HCT116 (cell line): ENCODE data around the gene PRSS36. TPM values are rescaled to one million over a fixed set of nuclear protein-coding genes. Genes with fewer than 3 reads are reported as not detected.

Experiments
- ATAC-seq: fragments of 200-7000 bp; cut with Tn5 transposase; 2 replicates; pipeline ENCODE4 v1.9.1; 2020; ENCODE audit warnings: mild to moderate bottlenecking, moderate library complexity
- BruUV-seq: library from RNA; stranded (reverse); fragments of 400-500 nt; replicated peaks from 2 replicates; lab custom pipeline; 2021; lab: Mats Ljungman, UMichigan
- CTCF ChIA-PET: fragments of 300-600 bp; sonication (Branson Sonifier 250); formaldehyde crosslinking; loops from one replicate; lab custom pipeline; 2021; ENCODE audit warnings: antibody characterized with exemption; lab: Charles Lee
- POLR2A ChIA-PET: fragments of 300-600, 350-600 bp; sonication (Branson Sonifier 250); formaldehyde crosslinking; loops from one replicate; lab custom pipeline; 2021; ENCODE audit warnings: antibody characterized with exemption; lab: Charles Lee
- RAD21 ChIA-PET, 2 experiments: fragments of 300-600 bp; sonication (Branson Sonifier 250); formaldehyde crosslinking; loops; one replicate each; lab custom pipeline; 2023; ENCODE audit warnings: low total read pairs in 2 of 2; ENCODE audit not compliant: uncharacterized antibody in 2 of 2, unreplicated experiment in 2 of 2, low non-redundant PET in 1 of 2; lab: Charles Lee
- DNase-seq: peaks from one replicate; pipeline ENCODE4 v3.0.0-alpha.2; 2010; ENCODE audit warnings: low read depth, low spot score
- H2AFZ ChIP-seq: fragments of 200-600 bp; shearing (Covaris generic), sonication (generic); 2 replicates; pipeline ENCODE4 v1.6.1; 2017; ENCODE audit warnings: low read depth, mixed run types, mixed read lengths, antibody characterized with exemption, low read length; ENCODE audit not compliant: poor library complexity, severe bottlenecking
- H3K27ac ChIP-seq: 2 replicates; pipeline ENCODE4 v1.5.1; 2012; ENCODE audit warnings: low read depth, low read length
- H3K27me3 ChIP-seq: fragments of 200-600 bp; sonication (generic); 2 replicates; pipeline ENCODE4 v1.6.1; 2016; ENCODE audit warnings: mixed run types, low read length, mixed read lengths; ENCODE audit not compliant: insufficient read depth
- H3K36me3 ChIP-seq, 2 experiments: fragments of 200-500 bp in 1 of 2; fragments of 200-600 bp in 1 of 2; sonication (Bioruptor generic) in 1 of 2; sonication (generic) in 1 of 2; 2 replicates each; pipeline versions ENCODE4 v1.5.1 to v1.6.1; 2014 to 2016; ENCODE audit warnings: low read length in 2 of 2, inconsistent platforms in 1 of 2, mixed read lengths in 1 of 2, mixed run types in 1 of 2; ENCODE audit not compliant: insufficient read depth in 2 of 2, control insufficient read depth in 1 of 2
- H3K4me1 ChIP-seq, 2 experiments: fragments of 200-600 bp in 1 of 2; sonication (generic) in 1 of 2; 2 replicates each; pipeline versions ENCODE4 v1.5.1 to v1.6.1; 2012 to 2017; ENCODE audit warnings: low read length in 2 of 2, inconsistent platforms in 1 of 2, mild to moderate bottlenecking in 1 of 2, mixed read lengths in 1 of 2, mixed run types in 1 of 2, moderate library complexity in 1 of 2; ENCODE audit not compliant: insufficient read depth in 2 of 2, control insufficient read depth in 1 of 2
- H3K4me2 ChIP-seq: fragments of 200-600 bp; sonication (generic); 2 replicates; pipeline ENCODE4 v1.6.1; 2017; ENCODE audit warnings: mixed run types, low read length, mixed read lengths
- H3K4me3 ChIP-seq, 2 experiments: fragments of 200-600 bp in 1 of 2; sonication (generic) in 1 of 2; replicated peaks in 1 of 2; 2 replicates each; pipeline ENCODE4 v1.5.1; 2011 to 2016; ENCODE audit warnings: low read length in 2 of 2, control low read depth in 1 of 2, low read depth in 1 of 2, mild to moderate bottlenecking in 1 of 2, mixed read lengths in 1 of 2, mixed run types in 1 of 2
- H3K79me2 ChIP-seq: fragments of 200-600 bp; sonication (generic); 2 replicates; pipeline ENCODE4 v1.6.1; 2017; ENCODE audit warnings: mild to moderate bottlenecking, mixed run types, low read length, moderate library complexity, mixed read lengths; ENCODE audit not compliant: insufficient read depth
- H3K9ac ChIP-seq: fragments of 200-600 bp; sonication (generic); 2 replicates; pipeline ENCODE4 v1.6.1; 2016; ENCODE audit warnings: low read length, mixed read lengths
- H3K9me2 ChIP-seq: fragments of 200-600 bp; sonication (generic), shearing (Covaris generic); 2 replicates; pipeline ENCODE4 v1.6.1; 2017; ENCODE audit warnings: mixed run types, mild to moderate bottlenecking, moderate library complexity; ENCODE audit not compliant: insufficient read depth
- H3K9me3 ChIP-seq, 2 experiments: fragments of 200-500 bp in 1 of 2; fragments of 200-600 bp in 1 of 2; sonication (Bioruptor generic) in 1 of 2; sonication (generic) in 1 of 2; 2 replicates each; pipeline ENCODE4 v1.6.1; 2014 to 2017; ENCODE audit warnings: low read length in 2 of 2, mixed read lengths in 2 of 2, inconsistent platforms in 1 of 2, low read depth in 1 of 2, mild to moderate bottlenecking in 1 of 2, mixed run types in 1 of 2, moderate library complexity in 1 of 2; ENCODE audit not compliant: control insufficient read depth in 1 of 2, insufficient read depth in 1 of 2
- H4K20me1 ChIP-seq: fragments of 200-600 bp; sonication (generic), shearing (Covaris generic); 2 replicates; pipeline ENCODE4 v1.6.1; 2017; ENCODE audit warnings: mixed run types, mild to moderate bottlenecking, moderate library complexity; ENCODE audit not compliant: insufficient read depth
- CBX3 ChIP-seq: IDR thresholded peaks from 2 replicates; pipeline ENCODE4 v1.6.1; 2012; ENCODE audit warnings: low read depth
- CEBPB ChIP-seq: IDR thresholded peaks from 2 replicates; pipeline ENCODE4 v1.6.1; 2012; ENCODE audit warnings: low read depth
- ELF1 ChIP-seq: IDR thresholded peaks from 2 replicates; pipeline ENCODE4 v1.6.1; 2012; ENCODE audit warnings: low read depth, borderline replicate concordance
- EZH2 ChIP-seq: fragments of 200-600 bp; sonication (generic); IDR thresholded peaks from 2 replicates; pipeline ENCODE4 v1.6.1; 2017; ENCODE audit warnings: antibody characterized with exemption, mixed run types
- FOSL1 ChIP-seq: IDR thresholded peaks from 2 replicates; pipeline ENCODE4 v1.6.1; 2012; ENCODE audit warnings: low read depth
- POLR2AphosphoS5 ChIP-seq: IDR thresholded peaks from 2 replicates; pipeline ENCODE4 v1.6.1; 2011; ENCODE audit warnings: mild to moderate bottlenecking, low read depth, low read length, moderate library complexity
- SIN3A ChIP-seq: IDR thresholded peaks from 2 replicates; pipeline ENCODE4 v1.6.1; 2012; ENCODE audit warnings: low read depth
- SP1 ChIP-seq: IDR thresholded peaks from 2 replicates; pipeline ENCODE4 v1.6.1; 2012; ENCODE audit warnings: low read depth
- YY1 ChIP-seq: IDR thresholded peaks from 2 replicates; pipeline ENCODE4 v1.6.1; 2011; ENCODE audit warnings: low read length, low read depth, moderate library complexity, mild to moderate bottlenecking; ENCODE audit not compliant: insufficient replicate concordance; ENCODE audit errors: extremely low read depth
- ZFX ChIP-seq: fragments of 450-650 bp; IDR thresholded peaks from 2 replicates; pipeline ENCODE4 v1.6.1; 2017
- intact Hi-C: fragments of 100-400 bp; cut with micrococcal nuclease; formaldehyde crosslinking; loops from 2 replicates; pipeline ENCODE4 v1.10.0; 2022
- total RNA-seq: library from RNA; stranded (reverse); gene quantifications from one replicate; pipeline ENCODE4 v1.2.1, GENCODE V29; 2021; ENCODE audit not compliant: unreplicated experiment
- TF ChIP-seq, protein P1 (sequence below): IDR thresholded peaks from 2 replicates; pipeline ENCODE4 v1.6.1; 2012; ENCODE audit warnings: low read depth
- TF ChIP-seq, protein P2 (sequence below): IDR thresholded peaks from 2 replicates; pipeline ENCODE4 v1.6.1; 2012
- TF ChIP-seq, protein P3 (sequence below), 3 experiments: fragments of 200-600 bp in 1 of 3; sonication (generic) in 1 of 3; IDR thresholded peaks in 2 of 3; conservative IDR thresholded peaks in 1 of 3; 2 replicates each; pipeline ENCODE4 v1.5.1; 2012 to 2017; ENCODE audit warnings: low read depth in 2 of 3, low read length in 2 of 3, antibody characterized with exemption in 1 of 3, borderline replicate concordance in 1 of 3, control low read depth in 1 of 3, mild to moderate bottlenecking in 1 of 3, mixed read lengths in 1 of 3, mixed run types in 1 of 3, moderate library complexity in 1 of 3; ENCODE audit not compliant: insufficient read depth in 1 of 3

The PRSS36 gene
- total RNA-seq, 1 experiment from 2014 or later = not detected

DNA sequence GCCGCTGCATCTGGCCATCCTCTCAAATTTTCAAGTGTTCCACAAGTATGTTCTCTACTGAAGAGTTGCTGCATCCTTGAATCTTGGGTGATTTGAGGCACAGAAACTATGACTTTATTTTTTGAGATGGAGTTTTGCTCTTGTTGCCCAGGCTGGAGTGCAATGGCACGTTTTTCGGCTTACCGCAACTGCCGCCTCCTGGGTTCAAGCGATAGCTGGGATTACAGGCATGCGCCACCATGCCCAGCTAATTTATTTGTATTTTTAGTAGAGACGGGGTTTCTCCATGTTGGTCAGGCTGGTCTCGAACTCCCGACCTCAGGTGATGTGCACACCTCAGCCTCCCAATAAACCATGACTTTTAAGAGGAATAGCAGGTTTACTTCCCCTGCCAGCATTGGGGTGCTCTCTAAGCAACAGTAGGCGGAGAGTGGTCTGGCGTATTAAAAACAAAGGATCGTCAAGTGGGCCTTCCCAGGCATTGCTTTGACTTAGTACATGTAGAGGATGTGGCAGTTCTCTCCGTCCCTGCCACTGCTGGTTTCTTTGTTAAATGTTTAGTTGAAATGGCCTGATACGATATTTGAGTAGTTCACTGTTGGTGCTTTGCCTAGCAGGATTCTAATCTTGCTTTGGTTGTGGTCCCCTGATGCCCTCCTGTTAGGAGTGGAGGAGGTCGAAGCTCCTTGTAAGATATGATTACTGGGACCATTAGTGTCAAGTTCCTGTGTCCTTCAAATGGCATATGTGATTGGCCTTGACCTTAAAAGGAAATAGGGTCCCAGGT lies 43.2 kb upstream of the PRSS36 start:
- POLR2A ChIA-PET = no interaction called here
- ATAC-seq (no peak), DNase-seq (no peak)
- no peak overlapping the region for H2AFZ ChIP-seq
- H3K4me1 ChIP-seq = no peaks in the 10 kb centered on the region
- peaks cover 79 to 95% of the 10 kb centered on the region in 2 experiments for H3K36me3 ChIP-seq
- no peak overlapping the region for H3K9ac ChIP-seq
- no peaks in the 10 kb centered on the region for H3K9me3 ChIP-seq
- no peaks in the 10 kb centered on the region for H3K27me3 ChIP-seq
- intact Hi-C loops = no loop called here
- peaks cover 64% of the 10 kb centered on the region; the same call in 1 of the 2 replicates for H4K20me1 ChIP-seq
- BruUV-seq = no TSS peak
- CTCF ChIA-PET = no interaction called here
- no peak overlapping the region for H3K4me2 ChIP-seq
- H3K4me3 ChIP-seq = no peak overlapping the region
- H3K27ac ChIP-seq = no peak overlapping the region
- H3K9me2 ChIP-seq = no peaks in the 10 kb centered on the region
- TF ChIP-seq YY1 (no peak), ZFX (no peak), EZH2 (no peak), CBX3 (no peak), SP1 (no peak), ELF1 (no peak), POLR2AphosphoS5 (no peak; the same call in 1 of the 2 replicates), FOSL1 (no peak), CEBPB (no peak), SIN3A (no peak)
- TF ChIP-seq, protein P1, sequence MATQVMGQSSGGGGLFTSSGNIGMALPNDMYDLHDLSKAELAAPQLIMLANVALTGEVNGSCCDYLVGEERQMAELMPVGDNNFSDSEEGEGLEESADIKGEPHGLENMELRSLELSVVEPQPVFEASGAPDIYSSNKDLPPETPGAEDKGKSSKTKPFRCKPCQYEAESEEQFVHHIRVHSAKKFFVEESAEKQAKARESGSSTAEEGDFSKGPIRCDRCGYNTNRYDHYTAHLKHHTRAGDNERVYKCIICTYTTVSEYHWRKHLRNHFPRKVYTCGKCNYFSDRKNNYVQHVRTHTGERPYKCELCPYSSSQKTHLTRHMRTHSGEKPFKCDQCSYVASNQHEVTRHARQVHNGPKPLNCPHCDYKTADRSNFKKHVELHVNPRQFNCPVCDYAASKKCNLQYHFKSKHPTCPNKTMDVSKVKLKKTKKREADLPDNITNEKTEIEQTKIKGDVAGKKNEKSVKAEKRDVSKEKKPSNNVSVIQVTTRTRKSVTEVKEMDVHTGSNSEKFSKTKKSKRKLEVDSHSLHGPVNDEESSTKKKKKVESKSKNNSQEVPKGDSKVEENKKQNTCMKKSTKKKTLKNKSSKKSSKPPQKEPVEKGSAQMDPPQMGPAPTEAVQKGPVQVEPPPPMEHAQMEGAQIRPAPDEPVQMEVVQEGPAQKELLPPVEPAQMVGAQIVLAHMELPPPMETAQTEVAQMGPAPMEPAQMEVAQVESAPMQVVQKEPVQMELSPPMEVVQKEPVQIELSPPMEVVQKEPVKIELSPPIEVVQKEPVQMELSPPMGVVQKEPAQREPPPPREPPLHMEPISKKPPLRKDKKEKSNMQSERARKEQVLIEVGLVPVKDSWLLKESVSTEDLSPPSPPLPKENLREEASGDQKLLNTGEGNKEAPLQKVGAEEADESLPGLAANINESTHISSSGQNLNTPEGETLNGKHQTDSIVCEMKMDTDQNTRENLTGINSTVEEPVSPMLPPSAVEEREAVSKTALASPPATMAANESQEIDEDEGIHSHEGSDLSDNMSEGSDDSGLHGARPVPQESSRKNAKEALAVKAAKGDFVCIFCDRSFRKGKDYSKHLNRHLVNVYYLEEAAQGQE = no peak
- TF ChIP-seq, protein P2, sequence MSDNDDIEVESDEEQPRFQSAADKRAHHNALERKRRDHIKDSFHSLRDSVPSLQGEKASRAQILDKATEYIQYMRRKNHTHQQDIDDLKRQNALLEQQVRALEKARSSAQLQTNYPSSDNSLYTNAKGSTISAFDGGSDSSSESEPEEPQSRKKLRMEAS = no peak
- TF ChIP-seq, protein P3, sequence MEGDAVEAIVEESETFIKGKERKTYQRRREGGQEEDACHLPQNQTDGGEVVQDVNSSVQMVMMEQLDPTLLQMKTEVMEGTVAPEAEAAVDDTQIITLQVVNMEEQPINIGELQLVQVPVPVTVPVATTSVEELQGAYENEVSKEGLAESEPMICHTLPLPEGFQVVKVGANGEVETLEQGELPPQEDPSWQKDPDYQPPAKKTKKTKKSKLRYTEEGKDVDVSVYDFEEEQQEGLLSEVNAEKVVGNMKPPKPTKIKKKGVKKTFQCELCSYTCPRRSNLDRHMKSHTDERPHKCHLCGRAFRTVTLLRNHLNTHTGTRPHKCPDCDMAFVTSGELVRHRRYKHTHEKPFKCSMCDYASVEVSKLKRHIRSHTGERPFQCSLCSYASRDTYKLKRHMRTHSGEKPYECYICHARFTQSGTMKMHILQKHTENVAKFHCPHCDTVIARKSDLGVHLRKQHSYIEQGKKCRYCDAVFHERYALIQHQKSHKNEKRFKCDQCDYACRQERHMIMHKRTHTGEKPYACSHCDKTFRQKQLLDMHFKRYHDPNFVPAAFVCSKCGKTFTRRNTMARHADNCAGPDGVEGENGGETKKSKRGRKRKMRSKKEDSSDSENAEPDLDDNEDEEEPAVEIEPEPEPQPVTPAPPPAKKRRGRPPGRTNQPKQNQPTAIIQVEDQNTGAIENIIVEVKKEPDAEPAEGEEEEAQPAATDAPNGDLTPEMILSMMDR (IDR thresholded peaks at IDR 0.05 in 2 of 3, conservative IDR thresholded peaks at IDR 0.05 in 1 of 3; ENCODE audit: borderline replicate concordance in 1 of 3, insufficient read depth in 1 of 3, low read depth in 2 of 3, low read length in 2 of 3) = no peak
- H3K79me2 ChIP-seq = peaks cover 91% of the 10 kb centered on the region
- RAD21 ChIA-PET = no interaction called here
